Measurements from ENCODE around the gene CS.
"Not testable (repeated sequence)": the region's sequence is repeated elsewhere in the genome, so short reads cannot be mapped to it uniquely, and the experiment has no call there.

Gene CS

GRCh38 chr12:56267443-56268071 is 32.6 kb downstream of the CS start:
- H3K27ac Mint-ChIP-seq: peak overlapping the region; percentile 65 to 77 (median 65)
- peak overlapping the region; percentile 78 to 98 (median 92) for H3K4me3 Mint-ChIP-seq
- no peaks in the 10 kb centered on the region for H3K9me3 Mint-ChIP-seq
- no peaks in the 10 kb centered on the region for H3K27me3 Mint-ChIP-seq (ENCODE audit: low read depth)
- H3K4me1 Mint-ChIP-seq: peaks cover 18% of the 10 kb centered on the region
- TF ChIP-seq CTCF (IDR thresholded peaks at IDR 0.05; ENCODE audit: unreplicated experiment in 3 of 3): no peak
- H3K36me3 Mint-ChIP-seq (ENCODE audit: low read depth): peaks cover 26% of the 10 kb centered on the region

DNA sequence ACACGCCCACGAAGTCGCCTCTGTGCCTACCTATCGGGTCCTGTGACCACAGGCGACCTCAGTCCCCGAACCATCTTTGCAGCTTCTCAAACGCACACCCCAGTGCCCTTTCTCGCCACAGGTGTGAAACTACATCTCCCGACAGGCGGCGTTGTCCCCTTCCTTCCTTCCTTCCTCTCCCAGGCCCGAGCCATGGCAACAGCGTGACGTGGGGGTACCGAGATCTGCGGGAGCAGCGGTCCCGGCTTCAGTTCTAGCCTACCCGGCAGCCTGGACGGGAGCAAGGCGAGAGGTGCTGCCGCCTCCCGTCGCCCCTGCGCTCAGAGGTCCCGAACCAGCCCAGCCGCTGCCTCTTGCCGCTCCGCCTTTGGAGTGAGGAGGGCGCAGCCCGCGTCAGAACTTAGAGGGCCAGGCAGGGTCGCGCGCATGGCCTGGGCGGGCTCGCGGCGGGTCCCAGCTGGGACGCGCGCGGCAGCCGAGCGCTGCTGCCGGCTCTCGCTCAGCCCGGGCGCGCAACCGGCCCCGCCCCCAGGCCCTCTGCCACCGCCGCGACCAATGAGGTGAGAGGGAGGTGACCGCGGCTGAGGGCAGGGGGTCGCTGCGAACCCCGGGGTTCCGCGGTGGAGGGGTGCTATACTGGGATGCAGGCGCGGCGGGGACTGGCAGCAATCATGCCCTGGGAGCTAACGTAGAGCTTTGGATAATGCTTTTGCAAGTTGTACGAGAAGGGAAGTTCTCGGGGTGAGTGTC is 33.3 kb downstream of the CS start, which contains the start of gene COQ10A:
Gene COQ10A (plus strand): TSS at position 250 of the 750 bp plus-strand sequence. CDS start 177 bp downstream, at position 427.
- peak within 1 kb of the TSS; percentile 92 to 98 (median 96) for H3K4me3 Mint-ChIP-seq
- peaks cover 21% of the 10 kb centered on the region for H3K4me1 Mint-ChIP-seq
- TF ChIP-seq CTCF (IDR thresholded peaks at IDR 0.05; ENCODE audit: unreplicated experiment in 3 of 3): peak; percentile 64 to 74 (median 71)
- no peaks in the 10 kb centered on the region for H3K27me3 Mint-ChIP-seq (ENCODE audit: low read depth)
- peaks cover 2% of the 10 kb centered on the region for H3K9me3 Mint-ChIP-seq
- H3K27ac Mint-ChIP-seq: peak within 1 kb of the TSS; percentile 84 to 93 (median 93)
- H3K36me3 Mint-ChIP-seq (ENCODE audit: low read depth): peaks cover 20% of the 10 kb centered on the region

GRCh38 chr12:56266068-56266692 is 34.0 kb downstream of the CS start:
- H3K4me3 Mint-ChIP-seq: peak overlapping the region; percentile 92 to 98 (median 96)
- H3K36me3 Mint-ChIP-seq (ENCODE audit: low read depth): peaks cover 15% of the 10 kb centered on the region
- peaks cover 27% of the 10 kb centered on the region for H3K4me1 Mint-ChIP-seq
- H3K27ac Mint-ChIP-seq: peak overlapping the region; percentile 84 to 93 (median 93)
- not testable (repeated sequence) for H3K27me3 Mint-ChIP-seq (ENCODE audit: low read depth); H3K9me3 Mint-ChIP-seq

DNA sequence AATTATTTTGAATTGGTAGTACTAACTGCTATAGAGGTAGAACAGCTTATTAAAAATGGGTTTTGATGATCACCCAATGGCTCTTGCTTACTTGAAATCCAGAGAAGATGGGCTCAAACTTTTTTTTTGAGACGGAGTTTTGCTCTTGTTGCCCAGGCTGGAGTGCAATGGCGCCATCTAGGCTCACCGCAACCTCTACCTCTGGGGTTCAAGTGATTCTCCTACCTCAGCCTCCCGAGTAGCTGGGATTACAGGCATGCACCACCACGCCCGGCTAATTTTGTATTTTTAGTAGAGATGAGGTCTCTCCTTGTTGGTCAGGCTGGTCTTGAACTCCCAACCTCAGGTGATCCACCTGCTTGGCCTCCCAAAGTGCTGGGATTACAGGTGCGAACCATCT is 37.2 kb downstream of the CS start:
- H3K4me1 Mint-ChIP-seq: peaks cover 38% of the 10 kb centered on the region
- H3K36me3 Mint-ChIP-seq (ENCODE audit: low read depth); H3K27ac Mint-ChIP-seq; H3K27me3 Mint-ChIP-seq (ENCODE audit: low read depth); H3K9me3 Mint-ChIP-seq; H3K4me3 Mint-ChIP-seq: not testable (repeated sequence)

GRCh38 chr12:56261503-56262232 is 38.5 kb downstream of the CS start:
- Mint-ChIP-seq H3K27ac (peak overlapping the region in 1 of 3 experiments; percentile 27), H3K36me3 (ENCODE audit: low read depth) (no peaks in the 10 kb centered on the region), H3K4me3 (peak overlapping the region in 2 of 3 experiments; percentile 21 to 66), H3K27me3 (ENCODE audit: low read depth) (no peaks in the 10 kb centered on the region), H3K4me1 (peaks cover 38% of the 10 kb centered on the region), H3K9me3 (peaks cover 2% of the 10 kb centered on the region)
- TF ChIP-seq CTCF (IDR thresholded peaks at IDR 0.05; ENCODE audit: unreplicated experiment in 3 of 3): no peak

GRCh38 chr12:56260921-56261320 is 39.2 kb downstream of the CS start:
- Mint-ChIP-seq H3K4me1 (peaks cover 39% of the 10 kb centered on the region), H3K27me3 (ENCODE audit: low read depth) (no peaks in the 10 kb centered on the region), H3K4me3 (peak overlapping the region; percentile 6 to 68 (median 28)), H3K36me3 (ENCODE audit: low read depth) (peaks cover 5% of the 10 kb centered on the region), H3K27ac (peak overlapping the region; percentile 23 to 43 (median 26)), H3K9me3 (peaks cover 2% of the 10 kb centered on the region)
- no peak for TF ChIP-seq CTCF (IDR thresholded peaks at IDR 0.05; ENCODE audit: unreplicated experiment in 3 of 3)

Data from nephron (organoid).